Islet precursor cell (in vitro differentiated cells): Measurements from ENCODE around the gene UGT2B28.
"Not testable (repeated sequence)": the region's sequence is repeated elsewhere in the genome, so short reads cannot be mapped to it uniquely, and the experiment has no call there.

Experiments used
- DNase-seq: peaks from one replicate; pipeline ENCODE4 v3.0.0-alpha.2; 2018

Gene UGT2B28

GRCh38 chr4:69343558-69344420 is 63.5 kb downstream of the UGT2B28 start:
- not testable (repeated sequence) for DNase-seq
